PFSK-1 (cell line): Measurements from ENCODE around the gene SLC10A7.

Source experiments
- POLR2AphosphoS5 ChIP-seq: IDR thresholded peaks from 2 replicates; pipeline ENCODE4 v1.6.1; 2012; ENCODE audit warnings: low read depth, mild to moderate bottlenecking, control low read depth, low read length, moderate library complexity
- SIN3A ChIP-seq: IDR thresholded peaks from 2 replicates; pipeline ENCODE4 v1.6.1; 2012; ENCODE audit warnings: mild to moderate bottlenecking, low read length, moderate library complexity, borderline replicate concordance; ENCODE audit not compliant: insufficient read depth
- TAF1 ChIP-seq: IDR thresholded peaks from 2 replicates; pipeline ENCODE4 v1.6.1; 2012; ENCODE audit warnings: low read length, control low read depth, borderline replicate concordance; ENCODE audit not compliant: insufficient read depth

- TF ChIP-seq POLR2AphosphoS5 = no peak
- no peak for TF ChIP-seq SIN3A
- TF ChIP-seq TAF1 = no peak
Measured at GRCh38 chr4:146244496-146244895, 277.2 kb downstream of the SLC10A7 start.
